GM20000 (cell line): Measurements from ENCODE around the gene TRAPPC12.

Source experiments
- DNase-seq: peaks from one replicate; pipeline ENCODE4 v3.0.0; 2012; ENCODE audit warnings: low spot score
- CTCF ChIP-seq: IDR thresholded peaks from 2 replicates; pipeline ENCODE4 v1.5.1; 2012; ENCODE audit warnings: mild to moderate bottlenecking, control low read depth; ENCODE audit errors: extremely low read depth, missing control alignments

The TRAPPC12 gene

GRCh38 chr2:3454802-3455201 lies 75.3 kb downstream of the TRAPPC12 start:
- DNase-seq = no peak
- no peak for TF ChIP-seq CTCF

- TF ChIP-seq CTCF = no peak
Observed at GRCh38 chr2:3456125-3456524, 76.6 kb downstream of the TRAPPC12 start.

GRCh38 chr2:3457524-3458395 lies 78.3 kb downstream of the TRAPPC12 start:
- no peak for TF ChIP-seq CTCF

More at GRCh38 chr2:3456125-3456524, 76.6 kb downstream of the TRAPPC12 start:
- DNase-seq = no peak

GRCh38 chr2:3458396-3459184 lies 79.1 kb downstream of the TRAPPC12 start:
- TF ChIP-seq CTCF = no peak
- no peak for DNase-seq

More at GRCh38 chr2:3457524-3458395, 78.3 kb downstream of the TRAPPC12 start:
- no peak for DNase-seq

GRCh38 chr2:3459185-3460015 lies 79.9 kb downstream of the TRAPPC12 start:
- no peak for TF ChIP-seq CTCF
- no peak for DNase-seq

GRCh38 chr2:3460156-3460555 lies 80.7 kb downstream of the TRAPPC12 start:
- no peak for TF ChIP-seq CTCF
- DNase-seq = no peak
